HCT116 (cell line): ENCODE data around the gene HORMAD2. TPM values are rescaled to one million over a fixed set of nuclear protein-coding genes. Genes with fewer than 3 reads are reported as not detected.
"Not testable (repeated sequence)": the region's sequence is repeated elsewhere in the genome, so short reads cannot be mapped to it uniquely, and the experiment has no call there.

Source experiments
- ATAC-seq: fragments of 200-7000 bp; cut with Tn5 transposase; 2 replicates; pipeline ENCODE4 v1.9.1; 2020; ENCODE audit warnings: mild to moderate bottlenecking, moderate library complexity
- BruUV-seq: library from RNA; stranded (reverse); fragments of 400-500 nt; replicated peaks from 2 replicates; lab custom pipeline; 2021; lab: Mats Ljungman, UMichigan
- CTCF ChIA-PET: fragments of 300-600 bp; sonication (Branson Sonifier 250); formaldehyde crosslinking; loops from one replicate; lab custom pipeline; 2021; ENCODE audit warnings: antibody characterized with exemption; lab: Charles Lee
- POLR2A ChIA-PET: fragments of 300-600, 350-600 bp; sonication (Branson Sonifier 250); formaldehyde crosslinking; loops from one replicate; lab custom pipeline; 2021; ENCODE audit warnings: antibody characterized with exemption; lab: Charles Lee
- RAD21 ChIA-PET, 2 experiments: fragments of 300-600 bp; sonication (Branson Sonifier 250); formaldehyde crosslinking; loops; one replicate each; lab custom pipeline; 2023; ENCODE audit warnings: low total read pairs in 2 of 2; ENCODE audit not compliant: uncharacterized antibody in 2 of 2, unreplicated experiment in 2 of 2, low non-redundant PET in 1 of 2; lab: Charles Lee
- DNase-seq: peaks from one replicate; pipeline ENCODE4 v3.0.0-alpha.2; 2010; ENCODE audit warnings: low read depth, low spot score
- H2AFZ ChIP-seq: fragments of 200-600 bp; shearing (Covaris generic), sonication (generic); 2 replicates; pipeline ENCODE4 v1.6.1; 2017; ENCODE audit warnings: low read depth, mixed run types, mixed read lengths, antibody characterized with exemption, low read length; ENCODE audit not compliant: poor library complexity, severe bottlenecking
- H3K27ac ChIP-seq: 2 replicates; pipeline ENCODE4 v1.5.1; 2012; ENCODE audit warnings: low read depth, low read length
- H3K27me3 ChIP-seq: fragments of 200-600 bp; sonication (generic); 2 replicates; pipeline ENCODE4 v1.6.1; 2016; ENCODE audit warnings: mixed run types, low read length, mixed read lengths; ENCODE audit not compliant: insufficient read depth
- H3K36me3 ChIP-seq, 2 experiments: fragments of 200-500 bp in 1 of 2; fragments of 200-600 bp in 1 of 2; sonication (Bioruptor generic) in 1 of 2; sonication (generic) in 1 of 2; 2 replicates each; pipeline versions ENCODE4 v1.5.1 to v1.6.1; 2014 to 2016; ENCODE audit warnings: low read length in 2 of 2, inconsistent platforms in 1 of 2, mixed read lengths in 1 of 2, mixed run types in 1 of 2; ENCODE audit not compliant: insufficient read depth in 2 of 2, control insufficient read depth in 1 of 2
- H3K4me1 ChIP-seq, 2 experiments: fragments of 200-600 bp in 1 of 2; sonication (generic) in 1 of 2; 2 replicates each; pipeline versions ENCODE4 v1.5.1 to v1.6.1; 2012 to 2017; ENCODE audit warnings: low read length in 2 of 2, inconsistent platforms in 1 of 2, mild to moderate bottlenecking in 1 of 2, mixed read lengths in 1 of 2, mixed run types in 1 of 2, moderate library complexity in 1 of 2; ENCODE audit not compliant: insufficient read depth in 2 of 2, control insufficient read depth in 1 of 2
- H3K4me2 ChIP-seq: fragments of 200-600 bp; sonication (generic); 2 replicates; pipeline ENCODE4 v1.6.1; 2017; ENCODE audit warnings: mixed run types, low read length, mixed read lengths
- H3K4me3 ChIP-seq, 2 experiments: fragments of 200-600 bp in 1 of 2; sonication (generic) in 1 of 2; replicated peaks in 1 of 2; 2 replicates each; pipeline ENCODE4 v1.5.1; 2011 to 2016; ENCODE audit warnings: low read length in 2 of 2, control low read depth in 1 of 2, low read depth in 1 of 2, mild to moderate bottlenecking in 1 of 2, mixed read lengths in 1 of 2, mixed run types in 1 of 2
- H3K79me2 ChIP-seq: fragments of 200-600 bp; sonication (generic); 2 replicates; pipeline ENCODE4 v1.6.1; 2017; ENCODE audit warnings: mild to moderate bottlenecking, mixed run types, low read length, moderate library complexity, mixed read lengths; ENCODE audit not compliant: insufficient read depth
- H3K9ac ChIP-seq: fragments of 200-600 bp; sonication (generic); 2 replicates; pipeline ENCODE4 v1.6.1; 2016; ENCODE audit warnings: low read length, mixed read lengths
- H3K9me2 ChIP-seq: fragments of 200-600 bp; sonication (generic), shearing (Covaris generic); 2 replicates; pipeline ENCODE4 v1.6.1; 2017; ENCODE audit warnings: mixed run types, mild to moderate bottlenecking, moderate library complexity; ENCODE audit not compliant: insufficient read depth
- H3K9me3 ChIP-seq, 2 experiments: fragments of 200-500 bp in 1 of 2; fragments of 200-600 bp in 1 of 2; sonication (Bioruptor generic) in 1 of 2; sonication (generic) in 1 of 2; 2 replicates each; pipeline ENCODE4 v1.6.1; 2014 to 2017; ENCODE audit warnings: low read length in 2 of 2, mixed read lengths in 2 of 2, inconsistent platforms in 1 of 2, low read depth in 1 of 2, mild to moderate bottlenecking in 1 of 2, mixed run types in 1 of 2, moderate library complexity in 1 of 2; ENCODE audit not compliant: control insufficient read depth in 1 of 2, insufficient read depth in 1 of 2
- H4K20me1 ChIP-seq: fragments of 200-600 bp; sonication (generic), shearing (Covaris generic); 2 replicates; pipeline ENCODE4 v1.6.1; 2017; ENCODE audit warnings: mixed run types, mild to moderate bottlenecking, moderate library complexity; ENCODE audit not compliant: insufficient read depth
- CBX3 ChIP-seq: IDR thresholded peaks from 2 replicates; pipeline ENCODE4 v1.6.1; 2012; ENCODE audit warnings: low read depth
- CEBPB ChIP-seq: IDR thresholded peaks from 2 replicates; pipeline ENCODE4 v1.6.1; 2012; ENCODE audit warnings: low read depth
- EGR1 ChIP-seq: IDR thresholded peaks from 2 replicates; pipeline ENCODE4 v1.6.1; 2012; ENCODE audit warnings: low read depth
- ELF1 ChIP-seq: IDR thresholded peaks from 2 replicates; pipeline ENCODE4 v1.6.1; 2012; ENCODE audit warnings: low read depth, borderline replicate concordance
- EZH2 ChIP-seq: fragments of 200-600 bp; sonication (generic); IDR thresholded peaks from 2 replicates; pipeline ENCODE4 v1.6.1; 2017; ENCODE audit warnings: antibody characterized with exemption, mixed run types
- EZH2phosphoT487 ChIP-seq: fragments of 200-600 bp; IDR thresholded peaks from 2 replicates; pipeline ENCODE4 v1.6.1; 2018; ENCODE audit warnings: antibody characterized with exemption, borderline replicate concordance
- JUND ChIP-seq: IDR thresholded peaks from 2 replicates; pipeline ENCODE4 v1.6.1; 2012
- POLR2AphosphoS5 ChIP-seq: IDR thresholded peaks from 2 replicates; pipeline ENCODE4 v1.6.1; 2011; ENCODE audit warnings: mild to moderate bottlenecking, low read depth, low read length, moderate library complexity
- RAD21 ChIP-seq: IDR thresholded peaks from 2 replicates; pipeline ENCODE4 v1.6.1; 2012; ENCODE audit warnings: low read depth, mild to moderate bottlenecking
- SIN3A ChIP-seq: IDR thresholded peaks from 2 replicates; pipeline ENCODE4 v1.6.1; 2012; ENCODE audit warnings: low read depth
- SRF ChIP-seq: IDR thresholded peaks from 2 replicates; pipeline ENCODE4 v1.6.1; 2012; ENCODE audit warnings: low read depth
- intact Hi-C: fragments of 100-400 bp; cut with micrococcal nuclease; formaldehyde crosslinking; loops from 2 replicates; pipeline ENCODE4 v1.10.0; 2022
- total RNA-seq: library from RNA; stranded (reverse); gene quantifications from one replicate; pipeline ENCODE4 v1.2.1, GENCODE V29; 2021; ENCODE audit not compliant: unreplicated experiment
- TF ChIP-seq, protein P1 (sequence below): IDR thresholded peaks from 2 replicates; pipeline ENCODE4 v1.6.1; 2012
- TF ChIP-seq, protein P2 (sequence below): IDR thresholded peaks from 2 replicates; pipeline ENCODE4 v1.6.1; 2012; ENCODE audit warnings: low read depth

The HORMAD2 gene
- total RNA-seq, 1 experiment from 2014 or later = not detected

DNA sequence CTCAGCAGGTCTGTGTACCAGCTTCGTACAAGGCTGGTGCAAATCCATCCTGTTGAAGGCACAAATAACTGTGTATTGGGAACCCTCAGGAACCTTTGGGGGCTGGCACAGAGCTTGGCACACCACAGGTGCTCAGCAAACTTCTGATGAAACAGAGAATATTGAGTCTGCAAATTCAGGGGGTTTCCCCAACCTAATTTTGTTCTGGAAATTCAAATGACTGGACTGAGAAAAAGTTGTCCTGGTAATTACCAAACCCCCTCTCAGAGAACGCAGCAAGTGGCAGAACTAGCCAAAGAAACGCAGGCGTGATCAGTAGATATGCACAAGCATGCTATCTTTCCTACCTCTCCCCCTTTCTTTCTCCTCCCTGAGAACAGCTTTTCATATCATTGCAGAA lies 118.7 kb downstream of the HORMAD2 start:
- Histone ChIP-seq H3K27me3 (no peaks in the 10 kb centered on the region), H3K36me3 (peaks cover 0 to 7% of the 10 kb centered on the region in 2 experiments; a peak in 1 of 4 replicates), H3K9me3 (peaks cover 0 to 9% of the 10 kb centered on the region in 2 experiments; a peak in 1 of 4 replicates), H3K9ac (no peak overlapping the region), H3K4me2 (no peak overlapping the region), H3K4me1 (peaks cover 25 to 70% of the 10 kb centered on the region in 2 experiments), H3K9me2 (no peaks in the 10 kb centered on the region), H4K20me1 (no peaks in the 10 kb centered on the region), H3K4me3 (no peak overlapping the region), H3K27ac (no peak overlapping the region), H2AFZ (no peak overlapping the region), H3K79me2 (no peaks in the 10 kb centered on the region)
- intact Hi-C loops = loop anchor here (5.0 kb wide), 1 partner anchor 53 kb away; no protein-coding TSS in a partner anchor
- ChIA-PET RAD21 (no interaction called here), POLR2A (interaction anchor here (1.1 to 4.6 kb wide), 4 partner anchors 7 to 39 kb away, joined by 3 to 43 read pairs (median 8); no protein-coding TSS in a partner anchor), CTCF (no interaction called here)
- ATAC-seq (no peak), DNase-seq (no peak)
- BruUV-seq = no TSS peak
- no peak for TF ChIP-seq JUND
- TF ChIP-seq CBX3 = no peak
- no peak for TF ChIP-seq EZH2phosphoT487
- no peak for TF ChIP-seq RAD21
- TF ChIP-seq, protein P1, sequence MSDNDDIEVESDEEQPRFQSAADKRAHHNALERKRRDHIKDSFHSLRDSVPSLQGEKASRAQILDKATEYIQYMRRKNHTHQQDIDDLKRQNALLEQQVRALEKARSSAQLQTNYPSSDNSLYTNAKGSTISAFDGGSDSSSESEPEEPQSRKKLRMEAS = no peak
- TF ChIP-seq SRF = no peak
- TF ChIP-seq POLR2AphosphoS5 = no peak
- no peak for TF ChIP-seq CEBPB
- TF ChIP-seq SIN3A = no peak
- TF ChIP-seq EZH2 = no peak
- TF ChIP-seq, protein P2, sequence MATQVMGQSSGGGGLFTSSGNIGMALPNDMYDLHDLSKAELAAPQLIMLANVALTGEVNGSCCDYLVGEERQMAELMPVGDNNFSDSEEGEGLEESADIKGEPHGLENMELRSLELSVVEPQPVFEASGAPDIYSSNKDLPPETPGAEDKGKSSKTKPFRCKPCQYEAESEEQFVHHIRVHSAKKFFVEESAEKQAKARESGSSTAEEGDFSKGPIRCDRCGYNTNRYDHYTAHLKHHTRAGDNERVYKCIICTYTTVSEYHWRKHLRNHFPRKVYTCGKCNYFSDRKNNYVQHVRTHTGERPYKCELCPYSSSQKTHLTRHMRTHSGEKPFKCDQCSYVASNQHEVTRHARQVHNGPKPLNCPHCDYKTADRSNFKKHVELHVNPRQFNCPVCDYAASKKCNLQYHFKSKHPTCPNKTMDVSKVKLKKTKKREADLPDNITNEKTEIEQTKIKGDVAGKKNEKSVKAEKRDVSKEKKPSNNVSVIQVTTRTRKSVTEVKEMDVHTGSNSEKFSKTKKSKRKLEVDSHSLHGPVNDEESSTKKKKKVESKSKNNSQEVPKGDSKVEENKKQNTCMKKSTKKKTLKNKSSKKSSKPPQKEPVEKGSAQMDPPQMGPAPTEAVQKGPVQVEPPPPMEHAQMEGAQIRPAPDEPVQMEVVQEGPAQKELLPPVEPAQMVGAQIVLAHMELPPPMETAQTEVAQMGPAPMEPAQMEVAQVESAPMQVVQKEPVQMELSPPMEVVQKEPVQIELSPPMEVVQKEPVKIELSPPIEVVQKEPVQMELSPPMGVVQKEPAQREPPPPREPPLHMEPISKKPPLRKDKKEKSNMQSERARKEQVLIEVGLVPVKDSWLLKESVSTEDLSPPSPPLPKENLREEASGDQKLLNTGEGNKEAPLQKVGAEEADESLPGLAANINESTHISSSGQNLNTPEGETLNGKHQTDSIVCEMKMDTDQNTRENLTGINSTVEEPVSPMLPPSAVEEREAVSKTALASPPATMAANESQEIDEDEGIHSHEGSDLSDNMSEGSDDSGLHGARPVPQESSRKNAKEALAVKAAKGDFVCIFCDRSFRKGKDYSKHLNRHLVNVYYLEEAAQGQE = no peak
- no peak for TF ChIP-seq EGR1
- TF ChIP-seq ELF1 = no peak

DNA sequence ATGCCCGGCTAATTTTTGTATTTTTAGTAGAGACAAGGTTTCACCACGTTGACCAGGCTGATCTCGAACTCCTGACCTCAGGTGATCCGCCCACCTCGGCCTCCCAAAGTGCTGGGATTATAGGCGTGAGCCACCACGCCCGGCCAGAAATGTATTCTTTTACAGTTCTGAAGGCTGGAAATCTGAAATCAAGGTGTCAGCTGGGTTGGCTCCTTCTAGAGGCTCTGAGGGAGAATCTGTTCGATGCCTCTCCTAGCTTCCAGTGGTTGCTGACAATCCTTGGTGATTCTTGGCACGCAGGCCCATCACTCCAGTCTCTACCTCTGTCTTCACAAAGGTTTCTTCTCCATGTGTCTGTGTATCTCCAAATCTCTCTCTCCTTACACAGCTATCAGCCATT lies 120.6 kb downstream of the HORMAD2 start:
- ATAC-seq, H3K9me3 ChIP-seq, H4K20me1 ChIP-seq, H3K27me3 ChIP-seq, DNase-seq, H3K9ac ChIP-seq, H2AFZ ChIP-seq, CTCF ChIA-PET, H3K4me2 ChIP-seq, H3K9me2 ChIP-seq, H3K4me3 ChIP-seq, intact Hi-C loops, BruUV-seq, H3K36me3 ChIP-seq, H3K27ac ChIP-seq, H3K79me2 ChIP-seq, RAD21 ChIA-PET: not testable (repeated sequence)
- POLR2A ChIA-PET = interaction anchor here (1.2 kb wide), 1 partner anchor 9 kb away, joined by 6 read pairs; no protein-coding TSS in a partner anchor
- peaks cover 34 to 70% of the 10 kb centered on the region in 2 experiments for H3K4me1 ChIP-seq
